ENCODE results near the gene CTPS1.

DNA sequence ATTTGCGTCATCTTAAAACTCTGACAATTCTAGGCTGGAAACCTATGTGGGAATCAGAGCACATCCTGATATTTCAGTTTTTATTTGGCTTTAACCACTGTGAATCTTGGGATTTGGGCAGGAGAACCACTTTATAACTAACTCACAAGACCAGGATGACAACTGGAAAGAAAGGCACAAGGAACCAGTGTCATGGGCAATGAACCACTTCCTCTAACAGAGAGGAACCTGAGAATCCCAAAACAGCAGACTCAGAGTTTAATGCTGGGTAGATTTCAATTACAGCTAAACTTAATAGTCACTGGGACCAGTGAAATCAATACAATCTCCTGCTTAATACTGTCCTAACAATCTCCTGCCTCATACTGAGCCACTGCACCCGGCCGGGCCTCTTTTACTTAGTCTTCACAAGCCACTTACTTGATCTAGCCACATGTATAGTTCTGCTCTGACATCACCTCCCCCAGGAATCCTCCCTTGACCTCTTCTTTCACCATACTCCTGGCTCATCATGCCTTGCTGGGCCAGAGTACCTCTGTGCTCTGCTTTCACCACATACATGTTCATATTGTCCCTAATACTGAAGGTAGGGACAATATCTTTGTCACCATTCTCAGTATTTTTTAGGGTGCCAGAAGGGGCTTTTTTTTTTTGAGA is 62.2 kb downstream of the CTPS1 start:
- TF ChIP-seq, protein P1, sequence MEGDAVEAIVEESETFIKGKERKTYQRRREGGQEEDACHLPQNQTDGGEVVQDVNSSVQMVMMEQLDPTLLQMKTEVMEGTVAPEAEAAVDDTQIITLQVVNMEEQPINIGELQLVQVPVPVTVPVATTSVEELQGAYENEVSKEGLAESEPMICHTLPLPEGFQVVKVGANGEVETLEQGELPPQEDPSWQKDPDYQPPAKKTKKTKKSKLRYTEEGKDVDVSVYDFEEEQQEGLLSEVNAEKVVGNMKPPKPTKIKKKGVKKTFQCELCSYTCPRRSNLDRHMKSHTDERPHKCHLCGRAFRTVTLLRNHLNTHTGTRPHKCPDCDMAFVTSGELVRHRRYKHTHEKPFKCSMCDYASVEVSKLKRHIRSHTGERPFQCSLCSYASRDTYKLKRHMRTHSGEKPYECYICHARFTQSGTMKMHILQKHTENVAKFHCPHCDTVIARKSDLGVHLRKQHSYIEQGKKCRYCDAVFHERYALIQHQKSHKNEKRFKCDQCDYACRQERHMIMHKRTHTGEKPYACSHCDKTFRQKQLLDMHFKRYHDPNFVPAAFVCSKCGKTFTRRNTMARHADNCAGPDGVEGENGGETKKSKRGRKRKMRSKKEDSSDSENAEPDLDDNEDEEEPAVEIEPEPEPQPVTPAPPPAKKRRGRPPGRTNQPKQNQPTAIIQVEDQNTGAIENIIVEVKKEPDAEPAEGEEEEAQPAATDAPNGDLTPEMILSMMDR (IDR thresholded peaks at IDR 0.05; ENCODE audit: poor library complexity), result no peak
- TF ChIP-seq EZH2phosphoT487 (IDR thresholded peaks at IDR 0.05; ENCODE audit: low read depth, severe bottlenecking, unreplicated experiment), result no peak

Data from hepatocyte (in vitro differentiated cells).